Measurements from ENCODE around the gene SRC.

The SRC gene

GRCh38 chr20:37419774-37420542, 74.0 kb downstream of the SRC start:
- H3K27ac ChIP-seq, result no peak overlapping the region
- DNase-seq (ENCODE audit: low read depth, low spot score), result no peak

GRCh38 chr20:37420610-37421009, 74.7 kb downstream of the SRC start:
- no peak overlapping the region for H3K27ac ChIP-seq
- DNase-seq (ENCODE audit: low read depth, low spot score), result no peak

GRCh38 chr20:37421060-37421905, 75.3 kb downstream of the SRC start:
- no peak overlapping the region for H3K27ac ChIP-seq
- DNase-seq (ENCODE audit: low read depth, low spot score), result no peak

GRCh38 chr20:37421988-37422387, 76.0 kb downstream of the SRC start:
- H3K27ac ChIP-seq, result no peak overlapping the region
- DNase-seq (ENCODE audit: low read depth, low spot score), result no peak

- no peak overlapping the region for H3K27ac ChIP-seq
- no peak for DNase-seq (ENCODE audit: low read depth, low spot score)
Observed at GRCh38 chr20:37422791-37423286, 76.9 kb downstream of the SRC start.

GRCh38 chr20:37423545-37423944, 77.6 kb downstream of the SRC start:
- DNase-seq (ENCODE audit: low read depth, low spot score), result no peak
- H3K27ac ChIP-seq, result no peak overlapping the region

GRCh38 chr20:37424062-37424851, 78.3 kb downstream of the SRC start:
- DNase-seq (ENCODE audit: low read depth, low spot score), result no peak

GRCh38 chr20:37425103-37425625, 79.2 kb downstream of the SRC start:
- DNase-seq (ENCODE audit: low read depth, low spot score), result no peak
- H3K27ac ChIP-seq, result no peak overlapping the region

More at GRCh38 chr20:37424062-37424851, 78.3 kb downstream of the SRC start:
- H3K27ac ChIP-seq, result no peak overlapping the region

GRCh38 chr20:37426106-37426505, 80.2 kb downstream of the SRC start:
- H3K27ac ChIP-seq, result no peak overlapping the region
- no peak for DNase-seq (ENCODE audit: low read depth, low spot score)

GRCh38 chr20:37426978-37427377, 81.0 kb downstream of the SRC start:
- H3K27ac ChIP-seq, result no peak overlapping the region
- no peak for DNase-seq (ENCODE audit: low read depth, low spot score)

- DNase-seq (ENCODE audit: low read depth, low spot score), result no peak
- no peak overlapping the region for H3K27ac ChIP-seq
Observed at GRCh38 chr20:37430044-37430443, 84.1 kb downstream of the SRC start.

GRCh38 chr20:37430778-37431460, 85.0 kb downstream of the SRC start:
- no peak overlapping the region for H3K27ac ChIP-seq
- DNase-seq (ENCODE audit: low read depth, low spot score), result no peak

- H3K27ac ChIP-seq, result no peak overlapping the region
- no peak for DNase-seq (ENCODE audit: low read depth, low spot score)
Observed at GRCh38 chr20:37431786-37432185, 85.8 kb downstream of the SRC start.

- no peak for DNase-seq (ENCODE audit: low read depth, low spot score)
- H3K27ac ChIP-seq, result no peak overlapping the region
Observed at GRCh38 chr20:37432606-37433005, 86.7 kb downstream of the SRC start.

- no peak overlapping the region for H3K27ac ChIP-seq
- DNase-seq (ENCODE audit: low read depth, low spot score), result no peak
Observed at GRCh38 chr20:37435607-37436006, 89.7 kb downstream of the SRC start.

GRCh38 chr20:37436527-37437186, 90.7 kb downstream of the SRC start:
- no peak overlapping the region for H3K27ac ChIP-seq
- no peak for DNase-seq (ENCODE audit: low read depth, low spot score)

- no peak for DNase-seq (ENCODE audit: low read depth, low spot score)
- H3K27ac ChIP-seq, result no peak overlapping the region
Observed at GRCh38 chr20:37437676-37438075, 91.7 kb downstream of the SRC start.

GRCh38 chr20:37438464-37439222, 92.7 kb downstream of the SRC start:
- no peak for DNase-seq (ENCODE audit: low read depth, low spot score)
- no peak overlapping the region for H3K27ac ChIP-seq
